ENCODE results near the gene LRRC38. TPM values are rescaled to one million over a fixed set of nuclear protein-coding genes. Genes with fewer than 3 reads are reported as not detected.

Gene LRRC38
- total RNA-seq, 1 experiment from 2014 or later = 2.6 TPM

DNA sequence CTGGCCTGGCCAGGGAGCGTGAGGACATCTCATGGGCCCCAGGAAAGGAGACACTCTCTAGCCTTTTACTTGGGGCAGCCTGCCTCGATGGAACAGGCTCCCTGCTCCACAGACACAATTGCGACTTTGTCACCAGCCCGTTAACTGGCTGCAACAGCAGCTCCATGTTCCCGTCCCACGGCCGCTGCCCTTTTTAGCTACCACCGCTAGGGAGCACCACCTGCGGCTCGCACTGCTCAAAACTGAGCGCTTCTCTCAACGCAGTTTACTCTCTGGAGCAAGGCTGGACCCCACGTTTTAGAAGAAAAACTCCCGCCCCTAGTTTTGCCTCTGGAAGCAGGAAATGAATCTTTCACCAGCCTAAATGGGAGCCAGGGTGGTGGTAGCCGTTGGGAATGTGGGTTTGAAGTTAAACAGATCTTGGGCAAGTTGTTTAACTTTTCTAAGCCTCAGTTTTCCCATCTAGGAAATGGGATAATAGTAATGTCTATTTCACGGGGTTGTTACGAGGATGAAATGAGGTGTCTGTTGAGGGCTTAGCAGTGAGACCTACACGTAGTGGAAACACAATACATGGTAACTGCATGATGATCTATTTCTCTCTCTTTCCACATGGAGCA lies 3.5 kb upstream of the LRRC38 start:
- BruUV-seq (replicated peaks) = no TSS peak
- CTCF ChIA-PET = no interaction called here
- Histone ChIP-seq H3K9me2 (replicated peaks; ENCODE audit: low read length) (no peaks in the 10 kb centered on the region), H3K4me3 (ENCODE audit: low read length) (no peak overlapping the region), H3K36me3 (ENCODE audit: low read depth, low read length) (no peaks in the 10 kb centered on the region), H3F3A (ENCODE audit: low read length, unreplicated experiment) (no peaks in the 10 kb centered on the region), H3K79me2 (ENCODE audit: low read length) (no peaks in the 10 kb centered on the region), H2AFZ (ENCODE audit: low read length) (no peak overlapping the region), H3K27ac (ENCODE audit: low read length) (no peak overlapping the region), H3K9ac (ENCODE audit: low read length) (no peak overlapping the region), H3K9me3 (ENCODE audit: low read length) (no peaks in the 10 kb centered on the region), H4K20me1 (ENCODE audit: low read length) (no peaks in the 10 kb centered on the region), H3K4me1 (ENCODE audit: insufficient read depth, low read length) (no peaks in the 10 kb centered on the region), H3K27me3 (ENCODE audit: low read length) (peaks cover 56% of the 10 kb centered on the region), H3K4me2 (ENCODE audit: low read length) (no peak overlapping the region)
- intact Hi-C loops (cut with micrococcal nuclease) = no loop called here
- ATAC-seq = no peak
- peak; percentile 43 for DNase-seq
- POLR2A ChIA-PET (ENCODE audit: unreplicated experiment) = no interaction called here
- TF ChIP-seq EZH2 (IDR thresholded peaks at IDR 0.05; ENCODE audit: low read length, unreplicated experiment) = no peak
- TF ChIP-seq, protein P1, sequence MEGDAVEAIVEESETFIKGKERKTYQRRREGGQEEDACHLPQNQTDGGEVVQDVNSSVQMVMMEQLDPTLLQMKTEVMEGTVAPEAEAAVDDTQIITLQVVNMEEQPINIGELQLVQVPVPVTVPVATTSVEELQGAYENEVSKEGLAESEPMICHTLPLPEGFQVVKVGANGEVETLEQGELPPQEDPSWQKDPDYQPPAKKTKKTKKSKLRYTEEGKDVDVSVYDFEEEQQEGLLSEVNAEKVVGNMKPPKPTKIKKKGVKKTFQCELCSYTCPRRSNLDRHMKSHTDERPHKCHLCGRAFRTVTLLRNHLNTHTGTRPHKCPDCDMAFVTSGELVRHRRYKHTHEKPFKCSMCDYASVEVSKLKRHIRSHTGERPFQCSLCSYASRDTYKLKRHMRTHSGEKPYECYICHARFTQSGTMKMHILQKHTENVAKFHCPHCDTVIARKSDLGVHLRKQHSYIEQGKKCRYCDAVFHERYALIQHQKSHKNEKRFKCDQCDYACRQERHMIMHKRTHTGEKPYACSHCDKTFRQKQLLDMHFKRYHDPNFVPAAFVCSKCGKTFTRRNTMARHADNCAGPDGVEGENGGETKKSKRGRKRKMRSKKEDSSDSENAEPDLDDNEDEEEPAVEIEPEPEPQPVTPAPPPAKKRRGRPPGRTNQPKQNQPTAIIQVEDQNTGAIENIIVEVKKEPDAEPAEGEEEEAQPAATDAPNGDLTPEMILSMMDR (conservative IDR thresholded peaks at IDR 0.05; ENCODE audit: low read depth, low read length) = peak; percentile 56

- POLR2A ChIA-PET (ENCODE audit: unreplicated experiment) = no interaction called here
Measured at GRCh38 chr1:13516606-13517005, 2.8 kb upstream of the LRRC38 start.

GRCh38 chr1:13514821-13515220 lies 1.0 kb upstream of the LRRC38 start:
- Histone ChIP-seq H3K27ac (ENCODE audit: low read length) (no peak overlapping the region), H3K79me2 (ENCODE audit: low read length) (0 out of 2 replicates have a peak, but pooled peaks cover 4% of the 10 kb centered on the region), H3K4me2 (ENCODE audit: low read length) (no peak overlapping the region), H3K4me1 (ENCODE audit: insufficient read depth, low read length) (no peaks in the 10 kb centered on the region), H3K9ac (ENCODE audit: low read length) (no peak overlapping the region), H3K27me3 (ENCODE audit: low read length) (peaks cover 81% of the 10 kb centered on the region), H3K36me3 (ENCODE audit: low read depth, low read length) (no peaks in the 10 kb centered on the region), H3K9me2 (replicated peaks; ENCODE audit: low read length) (no peaks in the 10 kb centered on the region), H2AFZ (ENCODE audit: low read length) (no peak overlapping the region), H3F3A (ENCODE audit: low read length, unreplicated experiment) (no peaks in the 10 kb centered on the region), H3K4me3 (ENCODE audit: low read length) (no peak overlapping the region), H4K20me1 (ENCODE audit: low read length) (no peaks in the 10 kb centered on the region), H3K9me3 (ENCODE audit: low read length) (no peaks in the 10 kb centered on the region)
- ATAC-seq (no peak), DNase-seq (no peak)
- no TSS peak for BruUV-seq (replicated peaks)
- ChIA-PET CTCF (no interaction called here), POLR2A (ENCODE audit: unreplicated experiment) (no interaction called here)
- intact Hi-C loops (cut with micrococcal nuclease) = no loop called here
- TF ChIP-seq EZH2 (IDR thresholded peaks at IDR 0.05; ENCODE audit: low read length, unreplicated experiment) (no peak), EZH2phosphoT487 (IDR thresholded peaks at IDR 0.05; ENCODE audit: borderline replicate concordance, low read length) (no peak)
- TF ChIP-seq, protein P1 (conservative IDR thresholded peaks at IDR 0.05; ENCODE audit: low read depth, low read length) = no peak

More at GRCh38 chr1:13516606-13517005, 2.8 kb upstream of the LRRC38 start:
- intact Hi-C loops (cut with micrococcal nuclease) = no loop called here
- H3K36me3 ChIP-seq (ENCODE audit: low read depth, low read length) = no peaks in the 10 kb centered on the region
- no peak overlapping the region for H3K4me3 ChIP-seq (ENCODE audit: low read length)
- no peak overlapping the region for H3K9ac ChIP-seq (ENCODE audit: low read length)
- ATAC-seq (no peak), DNase-seq (no peak)
- BruUV-seq (replicated peaks) = no TSS peak
- CTCF ChIA-PET = no interaction called here
- no peaks in the 10 kb centered on the region for H3K4me1 ChIP-seq (ENCODE audit: insufficient read depth, low read length)
- H3K9me2 ChIP-seq (replicated peaks; ENCODE audit: low read length) = no peaks in the 10 kb centered on the region
- H3K4me2 ChIP-seq (ENCODE audit: low read length) = no peak overlapping the region
- no peaks in the 10 kb centered on the region for H3K79me2 ChIP-seq (ENCODE audit: low read length)
- H3K27me3 ChIP-seq (ENCODE audit: low read length) = peaks cover 63% of the 10 kb centered on the region
- H3F3A ChIP-seq (ENCODE audit: low read length, unreplicated experiment) = no peaks in the 10 kb centered on the region
- H4K20me1 ChIP-seq (ENCODE audit: low read length) = no peaks in the 10 kb centered on the region
- TF ChIP-seq, protein P1 (conservative IDR thresholded peaks at IDR 0.05; ENCODE audit: low read depth, low read length) = no peak
- TF ChIP-seq EZH2phosphoT487 (IDR thresholded peaks at IDR 0.05; ENCODE audit: borderline replicate concordance, low read length) (no peak), EZH2 (IDR thresholded peaks at IDR 0.05; ENCODE audit: low read length, unreplicated experiment) (no peak)
- H3K27ac ChIP-seq (ENCODE audit: low read length) = no peak overlapping the region
- no peaks in the 10 kb centered on the region for H3K9me3 ChIP-seq (ENCODE audit: low read length)
- H2AFZ ChIP-seq (ENCODE audit: low read length) = no peak overlapping the region
